ENCODE results near the gene FAM168A.
"Not testable (repeated sequence)": the region's sequence is repeated elsewhere in the genome, so short reads cannot be mapped to it uniquely, and the experiment has no call there.

The FAM168A gene

GRCh38 chr11:73513707-73514106 is 84.2 kb downstream of the FAM168A start:
- DNase-seq, result no peak

GRCh38 chr11:73510877-73511276 is 87.0 kb downstream of the FAM168A start:
- no peak for DNase-seq

- no peak for DNase-seq
These were observed 87.8 kb downstream of the FAM168A start for GRCh38 chr11:73510106-73510505.

- DNase-seq, result no peak
These were observed 88.7 kb downstream of the FAM168A start for GRCh38 chr11:73509188-73509587.

- DNase-seq, result no peak
These were observed 89.4 kb downstream of the FAM168A start for GRCh38 chr11:73508243-73509176.

- no peak for DNase-seq
These were observed 90.8 kb downstream of the FAM168A start for GRCh38 chr11:73507086-73507485.

- no peak for DNase-seq
These were observed 91.9 kb downstream of the FAM168A start for GRCh38 chr11:73506038-73506437.

- no peak for DNase-seq
These were observed 99.6 kb downstream of the FAM168A start for GRCh38 chr11:73498343-73498742.

- no peak for DNase-seq
These were observed 101.8 kb downstream of the FAM168A start for GRCh38 chr11:73496134-73496533.

- DNase-seq, result no peak
These were observed 102.2 kb downstream of the FAM168A start for GRCh38 chr11:73495731-73496130.

- DNase-seq, result no peak
These were observed 103.8 kb downstream of the FAM168A start for GRCh38 chr11:73493956-73494598.

- DNase-seq, result no peak
These were observed 116.3 kb downstream of the FAM168A start for GRCh38 chr11:73481626-73482025.

GRCh38 chr11:73480677-73481076 is 117.2 kb downstream of the FAM168A start:
- no peak for DNase-seq

GRCh38 chr11:73478737-73479347 is 119.1 kb downstream of the FAM168A start:
- DNase-seq, result no peak

- DNase-seq, result no peak
These were observed 120.4 kb downstream of the FAM168A start for GRCh38 chr11:73477518-73477917.

- DNase-seq, result no peak
These were observed 122.3 kb downstream of the FAM168A start for GRCh38 chr11:73475549-73476095.

- DNase-seq, result no peak
These were observed 124.7 kb downstream of the FAM168A start for GRCh38 chr11:73473252-73473651.

GRCh38 chr11:73470036-73470612 is 127.8 kb downstream of the FAM168A start:
- not testable (repeated sequence) for DNase-seq

GRCh38 chr11:73469401-73469800 is 128.5 kb downstream of the FAM168A start:
- no peak for DNase-seq

- no peak for DNase-seq
These were observed 129.2 kb downstream of the FAM168A start for GRCh38 chr11:73468590-73469161.

GRCh38 chr11:73467505-73467904 is 130.4 kb downstream of the FAM168A start:
- DNase-seq, result no peak

GRCh38 chr11:73466643-73467042 is 131.3 kb downstream of the FAM168A start:
- DNase-seq, result no peak

- DNase-seq, result no peak
These were observed 132.0 kb downstream of the FAM168A start for GRCh38 chr11:73465871-73466270.
